Activated naive CD4-positive, alpha-beta T cell treated with anti-CD3 and anti-CD28 coated beads, Interleukin-2, amount 10 ng/mL, durations not matched to agents 7 days and 5 days (primary cell): ENCODE measurements around the gene INTS2.
"Not testable (repeated sequence)": the region's sequence is repeated elsewhere in the genome, so short reads cannot be mapped to it uniquely, and the experiment has no call there.

Source experiments
- CTCF ChIA-PET: fragments of 350-600 bp; sonication (Branson Sonifier 250); formaldehyde crosslinking; loops from one replicate; lab custom pipeline; 2021; ENCODE audit warnings: antibody characterized with exemption; lab: Charles Lee
- DNase-seq: peaks from one replicate; pipeline ENCODE4 v3.0.0-alpha.2; 2020
- H3K27ac Mint-ChIP-seq: one replicate; pipeline ENCODE4 v1.8.0; 2021; ENCODE audit warnings: mild to moderate bottlenecking, moderate library complexity, mixed read lengths
- H3K27me3 Mint-ChIP-seq: one replicate; pipeline ENCODE4 v1.8.0; 2021; ENCODE audit warnings: mild to moderate bottlenecking, mixed read lengths
- H3K36me3 Mint-ChIP-seq: one replicate; pipeline ENCODE4 v1.8.0; 2021; ENCODE audit warnings: mixed read lengths
- H3K4me1 Mint-ChIP-seq: one replicate; pipeline ENCODE4 v1.8.0; 2021; ENCODE audit warnings: mixed read lengths
- H3K4me3 Mint-ChIP-seq: one replicate; pipeline ENCODE4 v1.8.0; 2021; ENCODE audit warnings: mild to moderate bottlenecking, moderate library complexity, mixed read lengths
- H3K9me3 Mint-ChIP-seq: one replicate; pipeline ENCODE4 v1.8.0; 2021; ENCODE audit warnings: mixed read lengths

INTS2 gene

DNA sequence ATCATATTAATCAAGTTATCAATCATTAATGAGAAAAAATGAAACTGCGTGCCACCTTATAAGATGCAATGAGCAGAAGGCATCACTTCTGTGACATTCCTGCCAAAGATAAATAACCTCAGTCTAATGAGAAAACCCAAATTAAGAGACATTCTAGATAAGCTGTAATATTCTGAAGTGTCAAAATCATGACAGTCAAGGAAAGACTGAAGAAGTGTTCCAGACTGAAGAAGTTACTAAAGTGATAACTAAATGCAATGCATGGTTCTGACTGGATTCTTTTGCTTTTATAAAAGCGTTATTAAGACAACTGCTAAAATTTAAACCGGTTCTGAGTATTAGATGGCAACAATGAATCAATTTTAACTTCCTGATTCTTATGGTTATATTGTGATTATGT lies 95.3 kb downstream of the INTS2 start:
- CTCF ChIA-PET = no interaction called here
- Mint-ChIP-seq H3K27ac (no peak overlapping the region), H3K4me1 (no peaks in the 10 kb centered on the region), H3K27me3 (no peaks in the 10 kb centered on the region), H3K4me3 (no peak overlapping the region), H3K9me3 (no peaks in the 10 kb centered on the region), H3K36me3 (peaks cover 17% of the 10 kb centered on the region)
- no peak for DNase-seq

DNA sequence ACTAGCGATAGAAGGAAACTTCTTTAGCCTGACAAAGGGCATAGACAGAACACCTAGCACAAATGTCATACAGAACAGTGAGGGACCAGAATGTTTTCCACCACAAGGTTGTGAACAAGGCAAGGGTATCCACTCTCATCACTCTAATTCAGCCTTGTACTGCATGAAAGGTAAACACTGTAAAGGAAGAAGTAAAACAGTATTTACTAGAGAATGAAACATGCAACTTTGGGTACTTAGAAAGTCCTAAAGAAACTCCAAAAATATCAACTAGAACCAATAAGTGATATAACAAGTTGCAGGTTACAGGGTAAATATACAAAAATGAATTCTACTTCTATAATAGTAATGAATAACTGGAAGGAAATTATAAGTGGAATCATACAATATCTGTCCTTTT lies 96.7 kb downstream of the INTS2 start:
- no peaks in the 10 kb centered on the region for H3K27me3 Mint-ChIP-seq
- no peaks in the 10 kb centered on the region for H3K4me1 Mint-ChIP-seq
- H3K36me3 Mint-ChIP-seq = peaks cover 25% of the 10 kb centered on the region
- no peaks in the 10 kb centered on the region for H3K9me3 Mint-ChIP-seq
- DNase-seq = no peak
- CTCF ChIA-PET = no interaction called here
- H3K27ac Mint-ChIP-seq = no peak overlapping the region
- no peak overlapping the region for H3K4me3 Mint-ChIP-seq

DNA sequence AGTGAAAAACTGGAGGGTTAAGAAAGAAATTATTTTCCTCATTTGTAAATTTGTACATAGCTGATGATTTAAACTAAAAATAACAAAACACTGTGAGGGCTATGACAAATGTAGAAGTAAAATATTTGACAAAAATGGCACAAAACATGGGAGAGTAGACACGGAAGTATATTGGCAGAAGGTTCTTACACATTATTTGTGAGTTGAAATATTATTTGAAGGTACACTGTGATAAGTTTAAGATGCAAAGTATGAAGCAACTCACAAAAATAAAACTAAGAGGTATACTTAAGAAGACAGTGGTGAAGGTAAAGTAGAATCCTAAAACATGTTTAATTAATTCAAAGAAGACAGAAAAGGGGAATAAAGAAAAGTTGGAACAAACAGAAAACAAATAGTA lies 99.1 kb downstream of the INTS2 start:
- H3K36me3 Mint-ChIP-seq = peaks cover 33% of the 10 kb centered on the region
- no peaks in the 10 kb centered on the region for H3K4me1 Mint-ChIP-seq
- DNase-seq = no peak
- H3K27ac Mint-ChIP-seq = no peak overlapping the region
- no peaks in the 10 kb centered on the region for H3K9me3 Mint-ChIP-seq
- CTCF ChIA-PET = interaction anchor here (1.3 kb wide), 1 partner anchor 8 kb away, joined by 4 read pairs; no protein-coding TSS in a partner anchor
- no peaks in the 10 kb centered on the region for H3K27me3 Mint-ChIP-seq
- no peak overlapping the region for H3K4me3 Mint-ChIP-seq

DNA sequence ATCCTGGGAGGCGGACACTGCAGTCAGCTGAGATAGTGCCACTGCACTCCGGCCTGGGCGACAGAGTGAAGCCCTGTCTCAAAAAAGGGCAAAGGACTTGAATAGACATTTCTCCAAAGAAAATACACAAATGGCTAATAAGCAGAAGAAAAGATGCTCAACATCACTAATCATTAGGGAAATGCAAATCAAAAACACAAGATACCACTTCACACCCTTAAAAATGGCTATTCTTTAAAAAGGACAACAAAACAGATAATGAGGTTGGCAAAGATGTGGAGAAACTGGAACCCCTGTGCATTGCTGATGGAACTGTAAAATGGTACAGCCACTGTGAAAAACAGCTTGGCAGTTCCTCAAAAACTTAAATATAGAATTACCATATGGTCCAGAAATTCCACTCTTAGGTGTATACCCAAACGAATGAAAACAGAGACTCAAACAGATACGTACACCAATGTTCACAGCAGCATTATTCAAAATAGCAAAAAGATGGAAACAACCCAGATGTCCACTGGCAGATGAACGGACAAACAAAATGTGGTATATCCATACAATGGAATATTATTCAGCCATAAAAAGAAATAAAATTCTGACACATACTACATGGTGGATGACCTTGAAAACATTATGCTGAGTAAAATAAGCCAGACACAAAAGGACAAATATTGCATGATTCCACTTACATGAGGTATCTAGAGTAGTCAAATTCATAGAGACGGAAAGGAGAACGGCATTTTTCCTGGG lies 100.0 kb downstream of the INTS2 start:
- Mint-ChIP-seq H3K36me3 (peaks cover 33% of the 10 kb centered on the region), H3K9me3 (no peaks in the 10 kb centered on the region), H3K27ac (no peak overlapping the region), H3K27me3 (no peaks in the 10 kb centered on the region), H3K4me3 (no peak overlapping the region), H3K4me1 (no peaks in the 10 kb centered on the region)
- no peak for DNase-seq
- CTCF ChIA-PET = interaction anchor here (1.3 kb wide), 1 partner anchor 9 kb away, joined by 4 read pairs; no protein-coding TSS in a partner anchor

DNA sequence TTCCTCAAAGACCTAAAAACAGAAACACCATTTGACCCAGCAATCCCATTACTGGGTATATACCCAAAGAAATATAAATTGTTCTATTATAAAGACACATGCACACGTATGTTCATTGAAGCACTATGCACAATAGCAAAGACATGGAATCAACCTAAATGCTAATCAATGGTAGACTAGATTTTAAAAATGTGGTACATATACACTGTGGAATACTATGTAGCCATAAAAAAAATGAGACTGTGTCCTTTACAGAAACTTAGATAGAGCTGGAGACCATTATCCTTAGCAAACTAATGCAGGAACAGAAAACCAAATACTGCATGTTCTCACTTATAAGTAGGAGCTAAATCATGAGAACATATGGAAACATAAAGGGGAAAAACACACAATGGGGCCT lies 100.9 kb downstream of the INTS2 start:
- H3K27ac Mint-ChIP-seq, H3K27me3 Mint-ChIP-seq, H3K4me1 Mint-ChIP-seq, H3K9me3 Mint-ChIP-seq, DNase-seq, H3K4me3 Mint-ChIP-seq, CTCF ChIA-PET: not testable (repeated sequence)
- H3K36me3 Mint-ChIP-seq = peaks cover 38% of the 10 kb centered on the region

DNA sequence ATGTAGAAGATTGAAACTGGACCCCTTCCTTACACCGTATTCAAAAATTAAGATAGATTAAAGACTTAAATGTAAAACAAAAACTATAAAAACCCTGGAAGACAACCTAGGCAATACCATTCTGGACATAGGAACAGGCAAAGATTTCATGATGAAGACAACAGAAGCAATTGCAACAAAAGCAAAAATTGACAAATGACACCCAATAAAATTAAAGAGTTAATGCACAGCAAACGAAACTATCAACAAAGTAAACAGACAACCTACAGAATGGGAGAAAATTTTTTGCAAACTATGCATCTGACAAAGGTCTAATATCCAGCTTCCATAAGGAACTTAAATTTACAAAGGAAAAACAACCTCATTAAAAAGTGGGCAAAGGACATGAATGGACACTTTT lies 101.6 kb downstream of the INTS2 start:
- H3K27me3 Mint-ChIP-seq, H3K27ac Mint-ChIP-seq, DNase-seq, CTCF ChIA-PET, H3K9me3 Mint-ChIP-seq, H3K4me1 Mint-ChIP-seq, H3K4me3 Mint-ChIP-seq: not testable (repeated sequence)
- peaks cover 40% of the 10 kb centered on the region for H3K36me3 Mint-ChIP-seq

DNA sequence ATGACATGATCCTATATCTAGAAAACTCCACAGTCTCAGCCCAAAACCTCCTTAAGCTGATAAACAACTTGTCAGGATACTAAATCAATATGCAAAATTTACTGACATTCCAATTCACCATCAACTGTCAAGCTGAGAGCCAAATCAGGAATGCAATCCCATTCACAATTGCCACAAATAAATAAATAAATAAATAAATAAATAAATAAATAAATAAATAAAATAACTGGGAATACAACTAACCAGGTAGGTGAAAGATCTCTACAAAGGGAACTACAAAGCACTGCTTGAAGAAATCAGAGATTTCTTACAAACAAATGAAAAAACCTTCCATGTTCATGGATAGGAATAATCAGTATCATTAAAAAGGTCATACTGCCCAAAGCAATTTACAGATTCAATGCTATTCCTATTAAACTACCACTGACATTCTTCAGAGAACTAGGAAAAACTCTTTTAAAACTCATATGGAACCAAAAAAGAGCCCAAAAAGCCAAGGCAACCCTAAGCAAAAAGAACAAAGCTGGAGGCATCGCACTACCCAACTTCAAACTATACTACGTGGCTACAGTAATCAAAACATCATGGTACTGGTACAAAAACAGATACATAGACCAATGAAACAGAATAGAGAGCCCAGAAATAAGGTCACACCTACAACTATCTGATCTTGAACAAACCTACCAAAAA lies 102.2 kb downstream of the INTS2 start:
- DNase-seq = no peak
- H3K27me3 Mint-ChIP-seq = no peaks in the 10 kb centered on the region
- H3K4me1 Mint-ChIP-seq = no peaks in the 10 kb centered on the region
- CTCF ChIA-PET = interaction anchor here (2.2 kb wide), 1 partner anchor 12 kb away, joined by 9 read pairs; no protein-coding TSS in a partner anchor
- no peak overlapping the region for H3K4me3 Mint-ChIP-seq
- H3K36me3 Mint-ChIP-seq = peaks cover 44% of the 10 kb centered on the region
- no peak overlapping the region for H3K27ac Mint-ChIP-seq
- no peaks in the 10 kb centered on the region for H3K9me3 Mint-ChIP-seq

DNA sequence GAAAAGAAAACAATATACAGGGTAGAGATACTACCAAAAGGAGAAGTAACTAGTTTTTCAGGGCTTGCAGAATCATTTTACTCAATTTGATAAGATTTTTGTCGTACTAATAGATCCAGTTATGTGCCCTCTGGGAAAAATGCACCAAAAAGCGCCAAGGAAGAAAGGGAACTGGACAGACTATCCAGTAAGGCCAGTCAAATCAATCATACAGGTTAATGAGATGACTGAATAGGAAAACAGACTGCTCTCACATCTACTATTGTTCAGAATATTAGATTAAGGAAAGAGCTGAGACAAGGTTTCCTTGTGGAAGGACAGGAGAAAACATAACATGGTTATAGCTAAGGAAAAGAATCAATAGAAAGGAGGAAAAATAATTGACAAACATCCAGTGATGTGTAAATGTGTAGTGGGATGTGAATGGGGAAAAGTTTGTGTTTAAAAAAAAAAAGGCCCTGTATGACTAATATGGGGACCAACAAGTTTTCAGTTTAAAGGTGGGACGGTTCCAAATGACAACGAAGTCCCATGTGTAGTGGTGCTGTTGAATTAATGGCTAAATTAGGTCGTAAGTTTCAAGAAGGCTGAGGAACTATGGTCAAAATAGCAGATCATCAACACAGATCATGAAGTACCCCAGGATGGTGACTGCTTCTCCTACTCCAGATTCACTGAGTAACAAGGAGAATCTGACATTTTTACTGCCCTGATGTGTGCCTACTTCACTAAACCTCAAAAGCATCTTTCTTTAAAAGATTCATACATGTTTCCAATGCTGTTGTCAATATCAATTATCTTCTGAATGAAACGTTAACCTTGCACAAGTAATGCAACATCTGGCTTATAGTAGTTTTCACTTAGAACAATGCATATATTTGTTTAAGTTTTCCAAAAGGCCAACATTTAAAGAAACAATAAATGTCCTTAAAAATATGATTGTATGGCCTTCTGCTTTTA lies 105.2 kb downstream of the INTS2 start:
- H3K36me3 Mint-ChIP-seq = peaks cover 39% of the 10 kb centered on the region
- H3K4me1 Mint-ChIP-seq = no peaks in the 10 kb centered on the region
- no peak overlapping the region for H3K27ac Mint-ChIP-seq
- no peak for DNase-seq
- H3K4me3 Mint-ChIP-seq = no peak overlapping the region
- CTCF ChIA-PET = no interaction called here
- no peaks in the 10 kb centered on the region for H3K9me3 Mint-ChIP-seq
- no peaks in the 10 kb centered on the region for H3K27me3 Mint-ChIP-seq

DNA sequence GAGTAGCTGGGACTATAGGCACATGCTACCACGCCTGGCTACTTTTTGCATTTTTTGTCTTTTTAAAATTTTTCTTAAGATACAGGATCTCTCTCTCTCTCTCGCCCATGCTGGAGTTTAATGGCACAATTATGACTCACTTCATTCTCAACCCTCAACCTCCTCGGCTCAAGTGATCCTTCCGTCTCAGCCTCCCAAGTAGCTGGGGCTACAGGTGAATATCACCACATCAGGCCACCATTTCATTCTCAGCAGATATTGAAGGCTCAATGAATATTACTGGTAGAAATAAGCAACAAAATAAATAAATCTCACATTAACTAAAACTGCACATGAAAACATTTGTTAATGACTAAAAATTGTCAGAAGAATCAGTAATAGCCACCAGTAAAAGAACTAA lies 106.1 kb downstream of the INTS2 start:
- Mint-ChIP-seq H3K4me1 (no peaks in the 10 kb centered on the region), H3K9me3 (no peaks in the 10 kb centered on the region), H3K27ac (no peak overlapping the region), H3K4me3 (no peak overlapping the region), H3K27me3 (no peaks in the 10 kb centered on the region), H3K36me3 (peaks cover 32% of the 10 kb centered on the region)
- DNase-seq = no peak
- CTCF ChIA-PET = no interaction called here

DNA sequence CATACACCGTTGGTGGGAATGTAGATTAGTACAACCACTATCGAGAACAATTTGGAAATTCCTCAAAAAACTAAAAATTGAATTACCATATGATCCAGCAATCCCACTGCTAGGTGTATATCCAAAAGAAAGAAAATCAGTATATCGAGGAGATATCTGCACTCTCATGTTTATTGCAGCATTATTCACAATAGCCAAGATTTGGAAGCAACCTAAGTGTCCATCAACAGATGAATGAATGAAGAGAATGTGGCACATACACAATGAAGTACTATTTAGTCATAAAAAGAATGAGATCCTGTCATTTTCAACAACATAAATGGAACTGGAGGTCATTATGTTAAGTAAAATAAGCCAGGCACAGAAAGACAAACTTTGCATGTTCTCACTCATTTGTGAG lies 108.5 kb downstream of the INTS2 start:
- H3K27ac Mint-ChIP-seq, DNase-seq, H3K4me1 Mint-ChIP-seq, H3K9me3 Mint-ChIP-seq, CTCF ChIA-PET, H3K27me3 Mint-ChIP-seq, H3K4me3 Mint-ChIP-seq: not testable (repeated sequence)
- peaks cover 26% of the 10 kb centered on the region for H3K36me3 Mint-ChIP-seq

DNA sequence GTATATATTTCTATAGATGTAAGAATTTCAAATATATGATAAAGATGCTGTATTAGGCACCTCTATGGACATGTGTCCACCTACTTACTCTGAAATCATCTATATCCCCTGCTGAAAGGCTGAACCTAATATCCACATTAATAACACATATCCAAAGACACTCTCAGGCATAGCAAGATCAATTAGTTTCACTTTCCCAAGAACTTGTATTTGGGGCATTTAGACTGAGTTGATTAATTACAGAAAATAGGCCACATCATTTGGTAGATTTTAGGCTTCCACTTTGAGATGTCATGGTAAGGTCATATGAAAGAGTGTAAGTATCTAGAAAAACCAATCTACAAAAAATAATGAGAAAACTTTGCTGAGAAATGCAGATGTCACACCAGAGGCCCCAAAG lies 109.6 kb downstream of the INTS2 start:
- CTCF ChIA-PET = no interaction called here
- no peak overlapping the region for H3K27ac Mint-ChIP-seq
- no peak for DNase-seq
- H3K4me1 Mint-ChIP-seq = no peaks in the 10 kb centered on the region
- H3K4me3 Mint-ChIP-seq = no peak overlapping the region
- H3K27me3 Mint-ChIP-seq = no peaks in the 10 kb centered on the region
- H3K36me3 Mint-ChIP-seq = peaks cover 30% of the 10 kb centered on the region
- H3K9me3 Mint-ChIP-seq = no peaks in the 10 kb centered on the region

DNA sequence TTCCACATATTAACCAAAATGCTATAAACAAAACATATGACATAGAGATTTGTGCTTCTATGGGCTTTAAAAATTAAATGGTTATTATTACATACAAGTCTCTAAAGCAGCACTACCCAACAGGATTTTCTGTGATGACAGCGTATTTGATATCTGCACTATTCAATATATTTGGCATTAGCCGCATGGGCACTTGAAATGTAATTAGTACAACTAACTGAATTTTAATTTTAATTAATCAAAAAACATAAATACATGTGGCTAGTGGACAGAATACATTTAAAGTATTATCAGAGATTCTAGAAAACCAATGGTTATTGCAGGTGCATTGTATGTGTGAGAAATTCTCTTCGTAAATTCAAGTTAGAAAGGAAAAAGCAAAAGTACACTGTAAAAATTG lies 110.3 kb downstream of the INTS2 start:
- no peak overlapping the region for H3K4me3 Mint-ChIP-seq
- H3K9me3 Mint-ChIP-seq = no peaks in the 10 kb centered on the region
- CTCF ChIA-PET = no interaction called here
- H3K4me1 Mint-ChIP-seq = no peaks in the 10 kb centered on the region
- H3K27ac Mint-ChIP-seq = no peak overlapping the region
- H3K36me3 Mint-ChIP-seq = peaks cover 30% of the 10 kb centered on the region
- DNase-seq = no peak
- no peaks in the 10 kb centered on the region for H3K27me3 Mint-ChIP-seq

DNA sequence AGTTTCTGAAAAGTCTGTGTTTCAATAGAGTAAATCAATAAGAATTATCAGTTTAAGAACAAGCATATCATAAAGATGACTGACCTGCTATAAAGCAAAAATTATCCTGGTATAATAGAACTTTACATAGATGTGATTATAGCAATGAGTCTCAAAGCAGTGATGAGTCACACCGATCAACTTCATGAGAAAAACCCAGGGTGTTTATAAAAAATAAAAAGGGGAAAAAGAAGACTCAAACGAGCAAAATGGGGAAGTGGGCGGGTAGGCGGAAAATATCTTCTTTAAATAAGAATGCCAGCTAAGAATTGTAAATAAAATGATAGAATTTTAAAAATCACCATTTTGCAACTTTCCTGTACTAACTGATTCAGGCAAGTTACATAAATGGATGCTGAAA lies 111.2 kb downstream of the INTS2 start:
- CTCF ChIA-PET = no interaction called here
- DNase-seq = no peak
- no peaks in the 10 kb centered on the region for H3K9me3 Mint-ChIP-seq
- H3K4me1 Mint-ChIP-seq = no peaks in the 10 kb centered on the region
- H3K36me3 Mint-ChIP-seq = peaks cover 25% of the 10 kb centered on the region
- no peaks in the 10 kb centered on the region for H3K27me3 Mint-ChIP-seq
- H3K27ac Mint-ChIP-seq = no peak overlapping the region
- H3K4me3 Mint-ChIP-seq = no peak overlapping the region

DNA sequence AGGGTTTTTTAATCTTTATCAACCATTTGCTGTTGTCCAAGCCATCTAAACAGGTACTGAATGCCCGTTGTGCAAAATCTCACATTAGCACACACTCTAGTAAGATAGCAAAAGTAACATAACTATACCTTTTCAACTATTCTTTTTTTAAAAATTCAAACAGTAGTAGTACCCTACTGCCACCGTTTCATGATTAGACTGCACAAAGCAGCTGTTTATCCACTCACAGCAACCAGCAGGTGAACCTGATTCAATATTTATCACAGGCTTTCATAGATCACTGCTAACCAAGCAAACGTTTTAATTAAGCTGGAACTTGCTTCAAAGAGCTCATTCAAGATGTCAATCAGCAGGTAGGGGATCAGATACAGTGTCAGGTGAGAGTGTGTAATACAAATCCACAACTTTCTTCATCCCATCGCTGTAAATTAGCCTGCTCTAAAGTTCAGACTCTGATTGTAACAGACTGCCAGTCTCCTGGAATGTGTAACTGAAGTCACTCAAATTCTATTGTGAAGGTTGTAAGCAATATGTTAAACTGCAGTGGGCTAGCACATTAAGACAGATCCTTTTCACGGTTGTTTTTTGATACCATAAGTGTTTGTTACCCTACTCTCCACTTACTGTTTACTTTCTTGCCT lies 111.8 kb downstream of the INTS2 start:
- DNase-seq = no peak
- Mint-ChIP-seq H3K27ac (no peak overlapping the region), H3K36me3 (peaks cover 25% of the 10 kb centered on the region), H3K4me1 (no peaks in the 10 kb centered on the region), H3K4me3 (no peak overlapping the region), H3K27me3 (no peaks in the 10 kb centered on the region), H3K9me3 (no peaks in the 10 kb centered on the region)
- CTCF ChIA-PET = no interaction called here
